ENCODE data around the gene TUBA4A.
"Not testable (repeated sequence)": the region's sequence is repeated elsewhere in the genome, so short reads cannot be mapped to it uniquely, and the experiment has no call there.

Gene TUBA4A

DNA sequence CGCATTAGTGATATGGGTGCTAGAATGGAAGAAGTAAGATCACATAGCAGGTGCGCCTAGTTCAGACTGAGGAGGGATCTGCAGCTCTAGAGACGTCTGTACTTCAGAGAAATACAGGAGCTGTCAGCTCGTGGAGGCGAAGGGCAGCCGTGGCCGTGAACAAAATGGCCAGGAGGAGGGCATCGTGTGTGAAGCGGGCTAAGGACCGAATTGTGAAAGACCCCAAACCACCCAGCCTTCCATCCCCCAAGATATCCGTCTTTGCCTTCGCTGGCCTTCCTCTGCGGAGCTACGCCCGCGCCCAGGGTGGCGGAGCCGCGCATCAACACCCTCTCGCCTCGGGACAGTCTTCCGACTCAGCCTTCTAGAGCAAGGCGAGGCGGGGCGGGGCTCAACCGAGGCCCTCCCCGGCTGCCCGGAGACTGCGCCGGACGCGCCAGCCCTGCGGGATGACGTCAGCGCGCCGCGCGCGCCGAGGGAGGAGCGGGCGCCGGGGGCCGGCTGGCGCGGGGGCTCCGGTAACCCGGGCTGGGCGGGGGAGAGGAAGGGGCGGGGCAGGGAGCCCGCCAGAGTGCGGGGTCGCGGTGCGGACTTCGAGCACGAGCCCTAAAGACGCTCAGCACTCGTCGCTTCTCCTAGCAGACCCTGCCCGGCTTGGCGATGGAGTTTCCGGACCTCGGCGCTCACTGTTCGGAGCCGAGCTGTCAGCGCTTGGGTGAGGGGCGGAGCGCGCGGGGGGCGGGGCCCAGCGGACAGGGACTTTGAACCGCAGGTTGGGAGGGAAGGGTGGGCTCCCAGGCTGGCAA lies 47.2 kb downstream of the TUBA4A start, which contains the start of gene ZFAND2B:
Gene ZFAND2B, plus strand, starts transcription at position 455 of the 806 bp plus-strand sequence. Its CDS starts 206 bp downstream, at position 661.
- DNase-seq (ENCODE audit: low read depth) = peak; percentile 98
- H3K27me3 ChIP-seq (replicated peaks; ENCODE audit: control insufficient read depth, insufficient read depth, low read length) = no peaks in the 10 kb centered on the region
- H3K4me3 ChIP-seq (ENCODE audit: low read length) = peak within 1 kb of the TSS; percentile 88
- H3K4me1 ChIP-seq (ENCODE audit: control insufficient read depth, insufficient read depth, low read length) = peaks cover 17% of the 10 kb centered on the region
- no peaks in the 10 kb centered on the region for H3K9me3 ChIP-seq (ENCODE audit: control insufficient read depth, low read length)
- peaks cover 27% of the 10 kb centered on the region for H3K36me3 ChIP-seq (ENCODE audit: control insufficient read depth, insufficient read depth, low read length, severe bottlenecking)
- H3K9ac ChIP-seq (ENCODE audit: low read length) = peak within 1 kb of the TSS; percentile 93

DNA sequence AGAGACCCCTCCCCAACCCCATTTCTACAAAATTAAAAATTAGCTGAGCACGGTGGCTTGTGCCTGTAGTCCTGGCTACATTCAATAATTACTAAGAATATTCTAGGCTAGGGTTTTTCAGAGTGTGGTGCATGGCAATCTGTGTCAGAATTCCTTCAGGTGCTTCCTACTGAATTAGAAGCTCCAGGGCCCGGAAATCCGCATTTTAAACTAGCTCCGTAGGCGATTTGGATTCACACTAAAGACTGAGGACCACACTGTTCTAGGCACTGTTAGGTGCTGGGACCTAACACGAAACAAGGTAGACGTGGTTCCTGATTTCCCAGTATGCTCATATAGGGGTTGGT lies 47.8 kb downstream of the TUBA4A start:
- peak overlapping the region; percentile 88 for H3K4me3 ChIP-seq (ENCODE audit: low read length)
- H3K9ac ChIP-seq (ENCODE audit: low read length) = peak overlapping the region; percentile 93
- H3K4me1 ChIP-seq (ENCODE audit: control insufficient read depth, insufficient read depth, low read length) = peaks cover 17% of the 10 kb centered on the region
- no peak for DNase-seq (ENCODE audit: low read depth)
- peaks cover 24% of the 10 kb centered on the region for H3K36me3 ChIP-seq (ENCODE audit: control insufficient read depth, insufficient read depth, low read length, severe bottlenecking)
- no peaks in the 10 kb centered on the region for H3K27me3 ChIP-seq (replicated peaks; ENCODE audit: control insufficient read depth, insufficient read depth, low read length)
- H3K9me3 ChIP-seq (ENCODE audit: control insufficient read depth, low read length) = no peaks in the 10 kb centered on the region

DNA sequence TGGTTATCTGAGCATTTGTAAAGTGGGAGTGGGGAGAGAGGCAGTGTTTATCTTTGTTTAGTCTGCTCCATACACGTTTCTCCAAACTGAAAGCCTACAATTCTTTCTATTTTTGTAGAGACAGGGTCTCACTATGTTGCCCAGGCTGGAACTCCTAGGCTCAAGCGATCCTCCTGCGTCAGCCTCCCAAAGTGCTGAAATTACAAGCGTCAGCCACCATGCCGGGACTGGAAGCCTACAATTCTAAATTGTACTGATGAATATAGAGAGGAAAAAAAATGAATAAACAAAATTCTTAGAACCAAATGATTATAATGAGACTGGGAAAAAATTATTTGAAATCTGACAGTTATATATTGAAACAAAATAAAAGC lies 48.6 kb downstream of the TUBA4A start:
- H3K4me3 ChIP-seq (ENCODE audit: low read length) = no peak overlapping the region
- no peak for DNase-seq (ENCODE audit: low read depth)
- no peaks in the 10 kb centered on the region for H3K27me3 ChIP-seq (replicated peaks; ENCODE audit: control insufficient read depth, insufficient read depth, low read length)
- peaks cover 17% of the 10 kb centered on the region for H3K4me1 ChIP-seq (ENCODE audit: control insufficient read depth, insufficient read depth, low read length)
- no peaks in the 10 kb centered on the region for H3K9me3 ChIP-seq (ENCODE audit: control insufficient read depth, low read length)
- H3K9ac ChIP-seq (ENCODE audit: low read length) = no peak overlapping the region
- H3K36me3 ChIP-seq (ENCODE audit: control insufficient read depth, insufficient read depth, low read length, severe bottlenecking) = peaks cover 16% of the 10 kb centered on the region

DNA sequence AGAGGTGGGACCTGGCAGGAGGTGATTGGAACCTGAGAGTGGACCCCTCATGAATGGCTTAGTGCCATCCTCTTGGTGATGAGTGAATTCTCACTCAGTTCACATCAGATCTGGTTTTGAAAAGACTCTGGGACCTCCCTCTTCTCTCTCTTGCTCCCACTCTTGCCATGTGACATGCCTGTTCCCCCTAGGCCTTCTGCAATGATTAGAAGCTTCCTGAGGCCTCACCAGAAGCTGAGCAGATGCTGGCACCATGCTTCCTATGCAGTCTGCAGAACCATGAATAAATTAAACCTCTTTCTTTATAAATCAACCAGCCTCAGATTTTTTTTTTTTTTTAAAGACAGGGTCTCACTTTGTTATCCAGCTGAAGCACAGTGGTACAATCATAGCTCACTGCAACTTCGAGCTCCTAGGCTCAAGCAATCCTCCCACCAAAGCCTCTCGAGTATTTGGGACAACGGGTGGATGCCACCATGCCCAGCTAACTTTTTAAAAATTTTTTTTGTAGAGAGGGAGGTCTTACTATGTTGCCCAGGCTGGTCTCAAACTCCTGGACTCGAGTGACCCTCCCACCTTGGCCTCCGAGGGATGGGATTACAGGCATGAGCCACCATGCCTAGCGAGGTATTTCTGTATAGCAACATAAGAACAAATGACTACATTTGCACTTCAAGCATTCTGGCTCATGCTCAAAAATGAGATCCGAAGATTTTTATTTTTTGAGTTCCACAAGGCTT lies 49.1 kb downstream of the TUBA4A start:
- no peak overlapping the region for H3K9ac ChIP-seq (ENCODE audit: low read length)
- DNase-seq (ENCODE audit: low read depth) = no peak
- peaks cover 20% of the 10 kb centered on the region for H3K4me1 ChIP-seq (ENCODE audit: control insufficient read depth, insufficient read depth, low read length)
- H3K4me3 ChIP-seq (ENCODE audit: low read length) = no peak overlapping the region
- H3K9me3 ChIP-seq (ENCODE audit: control insufficient read depth, low read length) = no peaks in the 10 kb centered on the region
- H3K36me3 ChIP-seq (ENCODE audit: control insufficient read depth, insufficient read depth, low read length, severe bottlenecking) = peaks cover 11% of the 10 kb centered on the region
- no peaks in the 10 kb centered on the region for H3K27me3 ChIP-seq (replicated peaks; ENCODE audit: control insufficient read depth, insufficient read depth, low read length)

DNA sequence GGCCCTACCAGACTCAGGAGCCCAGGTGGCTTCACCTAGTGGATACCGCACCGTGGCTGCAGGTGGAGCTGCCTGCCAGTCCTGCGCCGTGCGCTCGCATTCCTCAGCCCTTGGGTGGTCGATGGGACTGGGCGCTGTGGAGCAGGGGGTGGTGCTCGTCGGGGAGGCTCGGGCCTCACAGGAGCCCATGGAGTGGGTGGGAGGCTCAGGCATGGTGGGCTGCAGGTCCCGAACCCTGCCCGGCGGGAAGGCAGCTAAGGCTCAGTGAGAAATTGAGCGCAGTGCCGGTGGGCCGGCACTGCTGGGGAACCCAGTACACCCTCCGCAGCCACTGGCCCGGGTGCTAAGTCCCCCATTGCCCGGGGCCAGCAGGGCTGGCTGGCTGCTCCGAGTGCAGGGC lies 52.4 kb downstream of the TUBA4A start:
- DNase-seq (ENCODE audit: low read depth); H3K4me3 ChIP-seq (ENCODE audit: low read length); H3K9ac ChIP-seq (ENCODE audit: low read length); H3K9me3 ChIP-seq (ENCODE audit: control insufficient read depth, low read length); H3K27me3 ChIP-seq (replicated peaks; ENCODE audit: control insufficient read depth, insufficient read depth, low read length); H3K36me3 ChIP-seq (ENCODE audit: control insufficient read depth, insufficient read depth, low read length, severe bottlenecking): not testable (repeated sequence)
- peaks cover 11% of the 10 kb centered on the region for H3K4me1 ChIP-seq (ENCODE audit: control insufficient read depth, insufficient read depth, low read length)

DNA sequence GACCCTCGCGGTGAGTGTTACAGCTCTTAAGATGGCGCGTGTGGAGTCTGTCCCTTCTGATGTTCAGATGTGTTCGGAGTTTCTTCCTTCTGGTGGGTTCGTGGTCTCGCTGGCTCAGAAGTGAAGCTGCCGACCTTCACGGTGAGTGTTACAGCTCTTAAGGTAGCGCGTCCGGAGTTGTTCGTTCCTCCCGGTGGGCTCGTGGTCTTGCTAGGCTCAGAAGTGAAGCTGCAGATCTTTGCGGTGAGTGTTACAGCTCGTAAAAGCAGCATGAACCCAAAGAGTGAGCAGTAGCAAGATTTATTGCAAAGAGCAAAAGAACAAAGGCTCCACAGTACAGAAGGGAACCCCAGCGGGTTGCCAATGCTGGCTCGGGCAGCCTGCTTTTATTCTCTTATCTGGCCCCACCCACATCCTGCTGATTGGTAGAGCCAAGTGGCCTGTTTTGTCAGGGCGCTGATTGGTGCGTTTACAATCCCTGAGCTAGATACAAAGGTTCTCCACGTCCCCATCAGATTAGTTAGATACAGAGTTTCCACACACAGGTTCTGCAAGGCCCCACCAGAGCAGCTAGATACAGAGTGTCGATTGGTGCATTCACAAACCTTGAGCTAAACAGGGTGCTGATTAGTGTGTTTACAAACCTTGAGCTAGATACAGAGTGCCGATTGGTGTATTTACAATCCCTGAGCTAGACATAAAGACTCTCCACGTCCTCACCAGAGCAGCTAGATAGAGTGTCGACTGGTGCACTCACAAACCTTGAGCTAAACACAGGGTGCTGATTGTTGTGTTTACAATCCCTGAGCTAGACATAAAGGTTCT lies 53.0 kb downstream of the TUBA4A start:
- H3K9me3 ChIP-seq (ENCODE audit: control insufficient read depth, low read length); H3K4me1 ChIP-seq (ENCODE audit: control insufficient read depth, insufficient read depth, low read length); H3K27me3 ChIP-seq (replicated peaks; ENCODE audit: control insufficient read depth, insufficient read depth, low read length); H3K4me3 ChIP-seq (ENCODE audit: low read length); H3K36me3 ChIP-seq (ENCODE audit: control insufficient read depth, insufficient read depth, low read length, severe bottlenecking); H3K9ac ChIP-seq (ENCODE audit: low read length); DNase-seq (ENCODE audit: low read depth): not testable (repeated sequence)

Data from adipocyte (in vitro differentiated cells).